ENCODE data around the gene CLGN. TPM values are rescaled to one million over a fixed set of nuclear protein-coding genes. Genes with fewer than 3 reads are reported as not detected.

CLGN gene, protein sequence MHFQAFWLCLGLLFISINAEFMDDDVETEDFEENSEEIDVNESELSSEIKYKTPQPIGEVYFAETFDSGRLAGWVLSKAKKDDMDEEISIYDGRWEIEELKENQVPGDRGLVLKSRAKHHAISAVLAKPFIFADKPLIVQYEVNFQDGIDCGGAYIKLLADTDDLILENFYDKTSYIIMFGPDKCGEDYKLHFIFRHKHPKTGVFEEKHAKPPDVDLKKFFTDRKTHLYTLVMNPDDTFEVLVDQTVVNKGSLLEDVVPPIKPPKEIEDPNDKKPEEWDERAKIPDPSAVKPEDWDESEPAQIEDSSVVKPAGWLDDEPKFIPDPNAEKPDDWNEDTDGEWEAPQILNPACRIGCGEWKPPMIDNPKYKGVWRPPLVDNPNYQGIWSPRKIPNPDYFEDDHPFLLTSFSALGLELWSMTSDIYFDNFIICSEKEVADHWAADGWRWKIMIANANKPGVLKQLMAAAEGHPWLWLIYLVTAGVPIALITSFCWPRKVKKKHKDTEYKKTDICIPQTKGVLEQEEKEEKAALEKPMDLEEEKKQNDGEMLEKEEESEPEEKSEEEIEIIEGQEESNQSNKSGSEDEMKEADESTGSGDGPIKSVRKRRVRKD
- 1.1 TPM for total RNA-seq
- long read RNA-seq, partial matches to known transcripts = 1 of 3 reads
- long read RNA-seq, other reads (novel, unspliced or antisense) = 0 of 3 reads

DNA sequence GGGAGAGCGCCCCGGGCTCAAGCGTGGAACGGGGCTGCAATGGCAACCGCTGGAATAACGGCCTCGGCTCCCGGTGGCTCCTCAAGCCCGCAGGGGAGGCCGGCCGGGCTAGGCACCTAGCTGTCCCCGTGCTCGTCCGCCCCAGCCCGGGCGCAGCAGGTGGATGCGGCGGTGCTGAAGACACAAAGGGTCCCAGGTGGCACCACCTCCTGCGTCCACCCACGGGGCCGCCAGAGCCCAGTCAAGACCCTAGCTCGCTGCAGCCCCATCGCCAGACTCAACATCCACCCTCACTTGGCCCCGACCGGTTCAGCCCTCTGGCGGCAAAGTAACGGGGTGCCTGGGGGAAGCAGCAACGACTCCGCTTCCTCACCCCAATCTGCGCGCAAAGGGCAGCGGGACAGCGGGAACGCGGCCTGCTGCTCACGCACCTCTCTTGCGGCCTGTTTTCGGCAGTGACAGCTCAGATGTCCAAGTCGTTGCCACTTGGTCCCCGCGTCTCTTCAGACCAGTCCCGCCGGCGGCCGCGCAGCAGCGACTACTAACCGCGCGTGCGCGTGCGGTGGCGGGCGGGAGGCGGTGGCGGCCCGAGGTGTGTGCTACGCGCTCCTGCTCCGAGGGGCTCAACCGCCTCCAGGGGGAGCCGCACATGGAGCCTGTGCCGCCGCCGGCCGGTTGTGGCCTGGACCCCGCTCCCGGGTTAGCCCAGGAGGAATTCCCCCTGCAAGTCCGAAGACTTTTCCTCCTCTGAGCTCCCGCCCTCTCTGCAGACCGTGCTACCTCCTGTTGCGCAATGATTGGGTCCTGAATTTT lies at the start of gene CLGN:
TSS of gene CLGN (minus strand) at position 543 of the 813 bp plus-strand sequence. CDS start 14,570 bp downstream, outside the sequence.
- no peak within 1 kb of the TSS for H3K27ac ChIP-seq
- H3K27me3 ChIP-seq (ENCODE audit: low read depth) = peaks cover 11% of the 10 kb centered on the region
- H3K9me3 ChIP-seq = no peaks in the 10 kb centered on the region
- ATAC-seq = peak; percentile 89 to 96
- intact Hi-C loops (cut with DNase I) = no loop called here
- peak; percentile 73 for DNase-seq
- no peaks in the 10 kb centered on the region for H3K36me3 ChIP-seq
- peak within 1 kb of the TSS; percentile 65 for H3K4me3 ChIP-seq
- TF ChIP-seq CTCF (IDR thresholded peaks at IDR 0.05) = peak; percentile 46
- peaks cover 15% of the 10 kb centered on the region for H3K4me1 ChIP-seq

DNA sequence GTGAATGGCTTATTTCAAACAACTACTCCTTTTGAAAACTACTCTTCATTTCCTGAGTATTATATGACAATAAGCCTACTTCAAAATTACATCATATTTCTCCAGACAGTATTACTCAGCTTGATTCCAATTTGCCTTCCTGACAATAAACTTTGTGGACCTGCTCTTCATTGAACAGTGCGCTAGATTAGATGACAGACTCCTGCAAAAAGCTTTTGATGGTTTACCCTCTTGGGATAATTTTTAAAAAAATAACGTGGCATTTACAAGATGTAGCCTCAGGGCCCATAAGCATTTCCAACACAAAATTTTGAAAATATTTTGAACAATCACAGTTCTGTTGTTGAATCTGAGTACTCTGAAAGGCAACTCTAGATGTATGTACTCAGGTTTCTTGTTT lies 44.7 kb upstream of the CLGN start:
- intact Hi-C loops (cut with DNase I) = no loop called here

GRCh38 chr4:140469791-140470733 lies 42.6 kb upstream of the CLGN start:
- no peaks in the 10 kb centered on the region for H3K9me3 ChIP-seq
- intact Hi-C loops (cut with DNase I) = no loop called here
- no peak overlapping the region for H3K4me3 ChIP-seq
- ATAC-seq (no peak), DNase-seq (no peak)
- H3K27me3 ChIP-seq (ENCODE audit: low read depth) = peaks cover 4% of the 10 kb centered on the region
- H3K4me1 ChIP-seq = no peaks in the 10 kb centered on the region
- H3K27ac ChIP-seq = no peak overlapping the region
- no peaks in the 10 kb centered on the region for H3K36me3 ChIP-seq
- TF ChIP-seq CTCF (IDR thresholded peaks at IDR 0.05) = no peak

More for the DNA sequence above, 44.7 kb upstream of the CLGN start:
- Histone ChIP-seq H3K4me1 (no peaks in the 10 kb centered on the region), H3K27me3 (ENCODE audit: low read depth) (peaks cover 4% of the 10 kb centered on the region), H3K36me3 (no peaks in the 10 kb centered on the region), H3K27ac (no peak overlapping the region), H3K4me3 (no peak overlapping the region), H3K9me3 (no peaks in the 10 kb centered on the region)
- DNase-seq (no peak), ATAC-seq (no peak)
- TF ChIP-seq CTCF (IDR thresholded peaks at IDR 0.05) = no peak

DNA sequence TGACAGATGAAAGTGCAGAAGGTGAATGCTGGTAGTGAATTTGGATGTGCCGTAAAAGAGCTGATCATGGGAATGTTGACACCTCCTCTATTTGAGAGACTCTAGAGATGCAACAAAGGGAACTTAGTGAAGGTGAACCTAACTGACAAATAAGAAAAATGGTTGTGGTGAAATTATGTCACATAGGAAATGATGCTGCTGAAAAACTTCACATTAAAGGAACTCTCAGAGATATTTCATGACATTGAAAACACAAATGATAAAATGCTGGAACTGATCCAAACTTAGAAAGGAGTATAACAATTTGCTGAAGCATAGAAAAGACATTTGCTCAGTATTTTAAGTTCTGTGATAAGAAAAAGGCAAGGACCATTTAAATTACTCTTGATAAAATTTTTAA lies 38.7 kb upstream of the CLGN start:
- H3K27me3 ChIP-seq (ENCODE audit: low read depth) = peaks cover 4% of the 10 kb centered on the region
- H3K9me3 ChIP-seq = no peaks in the 10 kb centered on the region
- H3K4me1 ChIP-seq = no peaks in the 10 kb centered on the region
- H3K27ac ChIP-seq = no peak overlapping the region
- intact Hi-C loops (cut with DNase I) = no loop called here
- H3K4me3 ChIP-seq = no peak overlapping the region
- DNase-seq (no peak), ATAC-seq (no peak)
- TF ChIP-seq CTCF (IDR thresholded peaks at IDR 0.05) = no peak
- H3K36me3 ChIP-seq = no peaks in the 10 kb centered on the region
